ENCODE measurements around the gene SPP1.

GRCh38 chr4:87956501-87956900 is 19.0 kb upstream of the SPP1 start:
- TF ChIP-seq POLR2AphosphoS5 (IDR thresholded peaks at IDR 0.05) (no peak), CTCF (IDR thresholded peaks at IDR 0.05) (no peak), POLR2A (IDR thresholded peaks at IDR 0.05) (no peak)
